ENCODE measurements around the gene KLHDC7B. TPM values are rescaled to one million over a fixed set of nuclear protein-coding genes. Genes with fewer than 3 reads are reported as not detected.

KLHDC7B gene
- total and polyA plus RNA-seq, 2 of the 13 experiments (the other 11 are each of a cell fraction or from before 2014, with no cell fraction given): 0.11 TPM; not detected in 1

DNA sequence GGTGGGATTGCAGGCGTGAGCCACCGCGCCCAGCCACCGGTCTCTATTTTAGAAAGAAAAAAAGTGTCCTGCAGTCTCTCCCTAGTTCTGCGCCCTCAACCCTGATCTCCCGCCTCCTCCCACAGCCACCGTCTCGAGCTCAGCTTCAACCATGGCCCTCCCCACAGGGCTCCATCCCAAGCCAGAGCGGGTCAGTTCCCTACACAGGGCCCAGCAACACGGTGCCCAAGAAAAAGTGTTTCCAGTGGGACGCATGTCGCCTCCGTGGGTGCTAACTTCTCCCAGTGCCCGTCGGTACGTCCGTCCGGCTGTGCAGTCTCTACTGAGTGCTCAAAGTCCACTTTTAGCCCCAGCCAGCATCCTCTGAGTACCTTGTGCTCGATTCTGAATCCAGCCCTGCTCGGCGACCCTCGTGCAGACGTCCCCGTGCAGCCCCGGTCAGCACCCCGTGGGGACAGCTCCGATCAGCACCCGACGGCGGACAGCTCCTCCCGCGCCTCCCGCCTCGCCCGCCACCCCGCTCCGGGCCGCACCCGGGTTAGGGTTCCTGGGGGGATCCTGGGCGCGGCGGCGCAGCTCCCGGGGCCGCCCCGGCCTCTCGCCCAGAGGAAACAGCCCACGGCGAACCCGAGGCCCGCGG is 54.2 kb downstream of the KLHDC7B start (continued):
- TF ChIP-seq, protein P1, sequence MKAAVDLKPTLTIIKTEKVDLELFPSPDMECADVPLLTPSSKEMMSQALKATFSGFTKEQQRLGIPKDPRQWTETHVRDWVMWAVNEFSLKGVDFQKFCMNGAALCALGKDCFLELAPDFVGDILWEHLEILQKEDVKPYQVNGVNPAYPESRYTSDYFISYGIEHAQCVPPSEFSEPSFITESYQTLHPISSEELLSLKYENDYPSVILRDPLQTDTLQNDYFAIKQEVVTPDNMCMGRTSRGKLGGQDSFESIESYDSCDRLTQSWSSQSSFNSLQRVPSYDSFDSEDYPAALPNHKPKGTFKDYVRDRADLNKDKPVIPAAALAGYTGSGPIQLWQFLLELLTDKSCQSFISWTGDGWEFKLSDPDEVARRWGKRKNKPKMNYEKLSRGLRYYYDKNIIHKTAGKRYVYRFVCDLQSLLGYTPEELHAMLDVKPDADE (CRISPR knock-in tag; IDR thresholded peaks at IDR 0.05): peak; percentile 99
- peak; percentile 96 for TF ChIP-seq ZNF552 (CRISPR knock-in tag; IDR thresholded peaks at IDR 0.05; ENCODE audit: borderline replicate concordance)
- TF ChIP-seq, protein P2, sequence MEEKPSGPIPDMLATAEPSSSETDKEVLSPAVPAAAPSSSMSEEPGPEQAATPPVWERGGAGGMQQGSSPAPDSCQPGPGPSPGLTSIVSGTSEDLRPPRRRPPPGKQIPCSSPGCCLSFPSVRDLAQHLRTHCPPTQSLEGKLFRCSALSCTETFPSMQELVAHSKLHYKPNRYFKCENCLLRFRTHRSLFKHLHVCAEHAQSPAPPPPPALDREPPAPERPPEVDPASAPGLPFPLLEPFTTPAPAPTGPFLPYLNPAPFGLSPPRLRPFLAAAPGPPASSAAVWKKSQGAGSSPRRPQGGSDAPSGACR (CRISPR knock-in tag; IDR thresholded peaks at IDR 0.05): peak; percentile 96
- peak; percentile 100 for TF ChIP-seq ZSCAN9 (CRISPR knock-in tag; IDR thresholded peaks at IDR 0.05; ENCODE audit: borderline replicate concordance)
- peak; percentile 97 for TF ChIP-seq FOXM1 (CRISPR knock-in tag; IDR thresholded peaks at IDR 0.05)
- no peak for TF ChIP-seq POGZ (CRISPR knock-in tag; IDR thresholded peaks at IDR 0.05)
- peak; percentile 99 for TF ChIP-seq ZNF547 (CRISPR knock-in tag; IDR thresholded peaks at IDR 0.05)
- peak; percentile 92 for TF ChIP-seq ARNTL (CRISPR knock-in tag; IDR thresholded peaks at IDR 0.05)
- TF ChIP-seq, protein P3, sequence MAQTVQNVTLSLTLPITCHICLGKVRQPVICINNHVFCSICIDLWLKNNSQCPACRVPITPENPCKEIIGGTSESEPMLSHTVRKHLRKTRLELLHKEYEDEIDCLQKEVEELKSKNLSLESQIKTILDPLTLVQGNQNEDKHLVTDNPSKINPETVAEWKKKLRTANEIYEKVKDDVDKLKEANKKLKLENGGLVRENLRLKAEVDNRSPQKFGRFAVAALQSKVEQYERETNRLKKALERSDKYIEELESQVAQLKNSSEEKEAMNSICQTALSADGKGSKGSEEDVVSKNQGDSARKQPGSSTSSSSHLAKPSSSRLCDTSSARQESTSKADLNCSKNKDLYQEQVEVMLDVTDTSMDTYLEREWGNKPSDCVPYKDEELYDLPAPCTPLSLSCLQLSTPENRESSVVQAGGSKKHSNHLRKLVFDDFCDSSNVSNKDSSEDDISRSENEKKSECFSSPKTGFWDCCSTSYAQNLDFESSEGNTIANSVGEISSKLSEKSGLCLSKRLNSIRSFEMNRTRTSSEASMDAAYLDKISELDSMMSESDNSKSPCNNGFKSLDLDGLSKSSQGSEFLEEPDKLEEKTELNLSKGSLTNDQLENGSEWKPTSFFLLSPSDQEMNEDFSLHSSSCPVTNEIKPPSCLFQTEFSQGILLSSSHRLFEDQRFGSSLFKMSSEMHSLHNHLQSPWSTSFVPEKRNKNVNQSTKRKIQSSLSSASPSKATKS (CRISPR knock-in tag; IDR thresholded peaks at IDR 0.05): peak; percentile 65; the same call in 1 of the 2 replicates
- peak; percentile 36; the same call in 1 of the 2 replicates for TF ChIP-seq ZFX (CRISPR knock-in tag; IDR thresholded peaks at IDR 0.05; ENCODE audit: low read depth)
- no peak for TF ChIP-seq TAF15 (IDR thresholded peaks at IDR 0.05; ENCODE audit: low read depth, low read length, poor library complexity, severe bottlenecking)
- no peak for TF ChIP-seq ZSCAN29 (CRISPR knock-in tag; conservative IDR thresholded peaks at IDR 0.05)
- TF ChIP-seq, protein P4, sequence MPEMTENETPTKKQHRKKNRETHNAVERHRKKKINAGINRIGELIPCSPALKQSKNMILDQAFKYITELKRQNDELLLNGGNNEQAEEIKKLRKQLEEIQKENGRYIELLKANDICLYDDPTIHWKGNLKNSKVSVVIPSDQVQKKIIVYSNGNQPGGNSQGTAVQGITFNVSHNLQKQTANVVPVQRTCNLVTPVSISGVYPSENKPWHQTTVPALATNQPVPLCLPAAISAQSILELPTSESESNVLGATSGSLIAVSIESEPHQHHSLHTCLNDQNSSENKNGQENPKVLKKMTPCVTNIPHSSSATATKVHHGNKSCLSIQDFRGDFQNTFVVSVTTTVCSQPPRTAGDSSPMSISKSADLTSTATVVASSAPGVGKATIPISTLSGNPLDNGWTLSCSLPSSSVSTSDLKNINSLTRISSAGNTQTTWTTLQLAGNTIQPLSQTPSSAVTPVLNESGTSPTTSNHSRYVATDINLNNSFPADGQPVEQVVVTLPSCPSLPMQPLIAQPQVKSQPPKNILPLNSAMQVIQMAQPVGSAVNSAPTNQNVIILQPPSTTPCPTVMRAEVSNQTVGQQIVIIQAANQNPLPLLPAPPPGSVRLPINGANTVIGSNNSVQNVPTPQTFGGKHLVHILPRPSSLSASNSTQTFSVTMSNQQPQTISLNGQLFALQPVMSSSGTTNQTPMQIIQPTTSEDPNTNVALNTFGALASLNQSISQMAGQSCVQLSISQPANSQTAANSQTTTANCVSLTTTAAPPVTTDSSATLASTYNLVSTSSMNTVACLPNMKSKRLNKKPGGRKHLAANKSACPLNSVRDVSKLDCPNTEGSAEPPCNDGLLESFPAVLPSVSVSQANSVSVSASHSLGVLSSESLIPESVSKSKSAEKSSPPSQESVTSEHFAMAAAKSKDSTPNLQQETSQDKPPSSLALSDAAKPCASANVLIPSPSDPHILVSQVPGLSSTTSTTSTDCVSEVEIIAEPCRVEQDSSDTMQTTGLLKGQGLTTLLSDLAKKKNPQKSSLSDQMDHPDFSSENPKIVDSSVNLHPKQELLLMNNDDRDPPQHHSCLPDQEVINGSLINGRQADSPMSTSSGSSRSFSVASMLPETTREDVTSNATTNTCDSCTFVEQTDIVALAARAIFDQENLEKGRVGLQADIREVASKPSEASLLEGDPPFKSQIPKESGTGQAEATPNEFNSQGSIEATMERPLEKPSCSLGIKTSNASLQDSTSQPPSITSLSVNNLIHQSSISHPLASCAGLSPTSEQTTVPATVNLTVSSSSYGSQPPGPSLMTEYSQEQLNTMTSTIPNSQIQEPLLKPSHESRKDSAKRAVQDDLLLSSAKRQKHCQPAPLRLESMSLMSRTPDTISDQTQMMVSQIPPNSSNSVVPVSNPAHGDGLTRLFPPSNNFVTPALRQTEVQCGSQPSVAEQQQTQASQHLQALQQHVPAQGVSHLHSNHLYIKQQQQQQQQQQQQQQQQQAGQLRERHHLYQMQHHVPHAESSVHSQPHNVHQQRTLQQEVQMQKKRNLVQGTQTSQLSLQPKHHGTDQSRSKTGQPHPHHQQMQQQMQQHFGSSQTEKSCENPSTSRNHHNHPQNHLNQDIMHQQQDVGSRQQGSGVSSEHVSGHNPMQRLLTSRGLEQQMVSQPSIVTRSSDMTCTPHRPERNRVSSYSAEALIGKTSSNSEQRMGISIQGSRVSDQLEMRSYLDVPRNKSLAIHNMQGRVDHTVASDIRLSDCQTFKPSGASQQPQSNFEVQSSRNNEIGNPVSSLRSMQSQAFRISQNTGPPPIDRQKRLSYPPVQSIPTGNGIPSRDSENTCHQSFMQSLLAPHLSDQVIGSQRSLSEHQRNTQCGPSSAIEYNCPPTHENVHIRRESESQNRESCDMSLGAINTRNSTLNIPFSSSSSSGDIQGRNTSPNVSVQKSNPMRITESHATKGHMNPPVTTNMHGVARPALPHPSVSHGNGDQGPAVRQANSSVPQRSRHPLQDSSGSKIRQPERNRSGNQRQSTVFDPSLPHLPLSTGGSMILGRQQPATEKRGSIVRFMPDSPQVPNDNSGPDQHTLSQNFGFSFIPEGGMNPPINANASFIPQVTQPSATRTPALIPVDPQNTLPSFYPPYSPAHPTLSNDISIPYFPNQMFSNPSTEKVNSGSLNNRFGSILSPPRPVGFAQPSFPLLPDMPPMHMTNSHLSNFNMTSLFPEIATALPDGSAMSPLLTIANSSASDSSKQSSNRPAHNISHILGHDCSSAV (CRISPR knock-in tag; IDR thresholded peaks at IDR 0.05; ENCODE audit: borderline replicate concordance): no peak
